Measurements from ENCODE around the gene TEX13D. TPM values are rescaled to one million over a fixed set of nuclear protein-coding genes. Genes with fewer than 3 reads are reported as not detected.

Gene TEX13D
- total RNA-seq, 1 experiment from 2014 or later, result 0.15 TPM

- TF ChIP-seq POLR2A (IDR thresholded peaks at IDR 0.05; ENCODE audit: borderline replicate concordance, extremely low read depth, insufficient read depth, insufficient read length), result no peak
- no peak for TF ChIP-seq JUND (IDR thresholded peaks at IDR 0.05)
Observed at GRCh38 chrX:124300405-124300804, 32.1 kb upstream of the TEX13D start (continued).

- RAD21 ChIA-PET (ENCODE audit: low non-redundant PET in 1 of 2, low total read pairs in 2 of 2, uncharacterized antibody in 2 of 2, unreplicated experiment in 2 of 2), result no interaction called here
- Histone ChIP-seq H3K36me3 (ENCODE audit: control insufficient read depth in 1 of 2, insufficient read depth in 2 of 2, low read length in 2 of 2) (no peaks in the 10 kb centered on the region), H3K4me1 (ENCODE audit: control insufficient read depth in 1 of 2, insufficient read depth in 2 of 2, low read length in 2 of 2) (no peaks in the 10 kb centered on the region), H3K9me2 (ENCODE audit: insufficient read depth) (no peaks in the 10 kb centered on the region), H3K27me3 (ENCODE audit: insufficient read depth, low read length) (no peaks in the 10 kb centered on the region), H3K79me2 (ENCODE audit: insufficient read depth, low read length) (no peaks in the 10 kb centered on the region), H3K4me2 (ENCODE audit: low read length) (no peak overlapping the region), H2AFZ (ENCODE audit: low read depth, low read length, poor library complexity, severe bottlenecking) (no peak overlapping the region), H3K27ac (ENCODE audit: low read depth, low read length) (no peak overlapping the region), H3K9ac (ENCODE audit: low read length) (no peak overlapping the region), H4K20me1 (ENCODE audit: insufficient read depth) (no peaks in the 10 kb centered on the region), H3K4me3 (replicated peaks in 1 of 2; ENCODE audit: low read depth in 1 of 2, low read length in 2 of 2) (no peak overlapping the region), H3K9me3 (ENCODE audit: control insufficient read depth in 1 of 2, insufficient read depth in 1 of 2, low read depth in 1 of 2, low read length in 2 of 2) (no peaks in the 10 kb centered on the region)
- no peak for TF ChIP-seq RAD21 (IDR thresholded peaks at IDR 0.05; ENCODE audit: low read depth)
- TF ChIP-seq FOSL1 (IDR thresholded peaks at IDR 0.05; ENCODE audit: low read depth), result no peak
- TF ChIP-seq TCF7L2 (IDR thresholded peaks at IDR 0.05; ENCODE audit: borderline replicate concordance, extremely low read depth, insufficient read depth, insufficient read length), result no peak
- no peak for TF ChIP-seq SRF (IDR thresholded peaks at IDR 0.05; ENCODE audit: low read depth)
- no peak for TF ChIP-seq JUND (IDR thresholded peaks at IDR 0.05)
- ATAC-seq (no peak), DNase-seq (ENCODE audit: low read depth, low spot score) (no peak)
- BruUV-seq (replicated peaks), result no TSS peak
- POLR2A ChIA-PET, result no interaction called here
- CTCF ChIA-PET, result no interaction called here
- intact Hi-C loops (cut with micrococcal nuclease), result no loop called here
Observed at GRCh38 chrX:124307253-124307907, 25.1 kb upstream of the TEX13D start.

DNA sequence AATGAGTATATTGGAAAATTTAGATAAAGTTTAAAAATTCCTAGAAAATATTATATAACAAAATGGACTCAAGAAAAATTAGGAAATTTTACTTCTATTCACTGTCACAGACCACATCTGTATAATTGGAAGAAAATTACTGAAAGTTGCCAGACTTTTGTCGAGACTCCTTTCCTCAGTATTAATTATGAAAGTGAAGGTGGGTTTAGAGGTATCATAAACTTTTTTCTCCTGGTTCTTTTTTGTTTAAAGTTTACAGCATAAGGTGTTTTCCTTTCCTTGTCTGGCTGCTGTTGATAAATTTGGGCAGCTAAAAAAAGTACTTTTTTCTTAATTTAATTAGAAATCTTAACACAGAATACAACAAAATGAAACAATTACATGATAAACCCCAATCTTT, 6.7 kb upstream of the TEX13D start:
- Histone ChIP-seq H3K9me2 (ENCODE audit: insufficient read depth) (no peaks in the 10 kb centered on the region), H3K36me3 (ENCODE audit: control insufficient read depth in 1 of 2, insufficient read depth in 2 of 2, low read length in 2 of 2) (no peaks in the 10 kb centered on the region), H3K4me1 (ENCODE audit: control insufficient read depth in 1 of 2, insufficient read depth in 2 of 2, low read length in 2 of 2) (no peaks in the 10 kb centered on the region), H4K20me1 (ENCODE audit: insufficient read depth) (no peaks in the 10 kb centered on the region), H3K9me3 (ENCODE audit: control insufficient read depth in 1 of 2, insufficient read depth in 1 of 2, low read depth in 1 of 2, low read length in 2 of 2) (no peaks in the 10 kb centered on the region), H3K27ac (ENCODE audit: low read depth, low read length) (no peak overlapping the region), H3K9ac (ENCODE audit: low read length) (no peak overlapping the region), H3K4me3 (replicated peaks in 1 of 2; ENCODE audit: low read depth in 1 of 2, low read length in 2 of 2) (no peak overlapping the region), H3K79me2 (ENCODE audit: insufficient read depth, low read length) (no peaks in the 10 kb centered on the region), H2AFZ (ENCODE audit: low read depth, low read length, poor library complexity, severe bottlenecking) (no peak overlapping the region), H3K27me3 (ENCODE audit: insufficient read depth, low read length) (no peaks in the 10 kb centered on the region), H3K4me2 (ENCODE audit: low read length) (no peak overlapping the region)
- CTCF ChIA-PET, result no interaction called here
- BruUV-seq (replicated peaks), result no TSS peak
- RAD21 ChIA-PET (ENCODE audit: low non-redundant PET in 1 of 2, low total read pairs in 2 of 2, uncharacterized antibody in 2 of 2, unreplicated experiment in 2 of 2), result no interaction called here
- POLR2A ChIA-PET, result no interaction called here
- intact Hi-C loops (cut with micrococcal nuclease), result no loop called here
- TF ChIP-seq FOSL1 (IDR thresholded peaks at IDR 0.05; ENCODE audit: low read depth) (no peak), RAD21 (IDR thresholded peaks at IDR 0.05; ENCODE audit: low read depth) (no peak), YY1 (IDR thresholded peaks at IDR 0.05; ENCODE audit: extremely low read depth, insufficient replicate concordance, low read depth, low read length) (no peak), SRF (IDR thresholded peaks at IDR 0.05; ENCODE audit: low read depth) (no peak), ZNF274 (IDR thresholded peaks at IDR 0.05; ENCODE audit: low read depth, low read length) (no peak), CEBPB (IDR thresholded peaks at IDR 0.05; ENCODE audit: low read depth) (no peak), ATF3 (IDR thresholded peaks at IDR 0.05) (no peak), SIN3A (IDR thresholded peaks at IDR 0.05; ENCODE audit: low read depth) (no peak)
- no peak for DNase-seq (ENCODE audit: low read depth, low spot score)
- no peak for ATAC-seq
